Spleen (tissue), 7 donors: ENCODE measurements around the gene KCNH4.

ENCODE experiments used
- POLR2A ChIP-seq, 3 donors: fragments of 450-650 bp; IDR thresholded peaks; one replicate each; pipeline ENCODE4 v1.5.1; 2017; ENCODE audit warnings: antibody characterized with exemption in 3 of 3, mild to moderate bottlenecking in 1 of 3
- POLR2AphosphoS5 ChIP-seq, 3 donors: sonication (generic); formaldehyde crosslinking; IDR thresholded peaks; one replicate each; pipeline ENCODE4 v1.5.1; 2017; ENCODE audit warnings: antibody characterized with exemption in 3 of 3
- TF ChIP-seq, protein P1 (sequence below), 11 experiments: fragments of 200-600 bp in 7 of 11; fragments of 450-650 bp in 4 of 11; sonication (generic) in 4 of 11; IDR thresholded peaks in 8 of 11; conservative IDR thresholded peaks in 3 of 11; 1 replicate in 7 of 11; 2 replicates in 4 of 11; pipeline versions ENCODE4 v1.4.0 to v1.8.0; 2016 to 2021; ENCODE audit warnings: antibody characterized with exemption in 11 of 11, inconsistent platforms in 4 of 11, mild to moderate bottlenecking in 1 of 11
- donor health status: DM: no; HTN: no; CAD: no; lungs with moderate emphysema.
- donor health status: DM: no; HTN: no; CAD: no.
- donor health status: DM: no; HTN: no; CAD: no.

DNA sequence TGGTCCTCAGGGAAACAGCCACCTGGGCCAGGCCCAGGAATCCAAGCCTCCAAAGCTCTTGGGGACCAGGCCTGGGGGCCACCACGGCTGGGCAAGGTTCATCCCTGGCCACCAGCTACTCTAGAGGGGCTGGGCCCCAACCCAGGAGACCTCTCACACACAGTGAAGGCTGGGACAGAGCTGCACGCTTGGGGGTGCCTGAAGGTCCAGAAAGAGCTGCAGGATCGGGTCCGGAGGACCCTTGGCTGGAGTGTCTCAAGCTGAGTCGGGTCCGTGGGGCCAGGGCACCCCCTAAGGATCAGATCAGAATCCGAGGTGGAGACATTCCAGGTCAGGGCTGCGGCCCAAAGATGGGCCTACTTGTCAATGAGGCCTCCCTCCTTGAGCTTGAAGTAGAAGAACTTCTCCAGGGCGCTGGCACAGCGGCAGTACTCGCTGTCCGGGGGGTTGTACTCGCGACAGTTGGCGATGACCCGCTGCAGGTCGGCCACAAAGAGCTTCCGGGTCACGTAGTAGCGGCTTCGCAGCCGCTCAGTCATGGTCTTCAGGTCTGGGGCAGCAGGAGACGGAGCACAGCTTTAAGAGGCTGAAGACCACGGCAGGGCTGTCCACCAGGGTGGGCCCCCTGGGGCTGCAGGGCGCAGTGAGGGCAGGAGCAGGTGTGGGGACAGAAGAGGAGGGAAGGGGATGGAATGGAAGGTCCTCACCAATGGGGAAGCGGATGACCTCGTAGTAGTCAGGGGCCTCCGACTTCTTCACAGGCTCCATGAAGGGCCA is 67.5 kb downstream of the KCNH4 start:
- TF ChIP-seq POLR2AphosphoS5 (IDR thresholded peaks at IDR 0.05) (no peak), POLR2A (IDR thresholded peaks at IDR 0.05) (no peak)
- TF ChIP-seq, protein P1, sequence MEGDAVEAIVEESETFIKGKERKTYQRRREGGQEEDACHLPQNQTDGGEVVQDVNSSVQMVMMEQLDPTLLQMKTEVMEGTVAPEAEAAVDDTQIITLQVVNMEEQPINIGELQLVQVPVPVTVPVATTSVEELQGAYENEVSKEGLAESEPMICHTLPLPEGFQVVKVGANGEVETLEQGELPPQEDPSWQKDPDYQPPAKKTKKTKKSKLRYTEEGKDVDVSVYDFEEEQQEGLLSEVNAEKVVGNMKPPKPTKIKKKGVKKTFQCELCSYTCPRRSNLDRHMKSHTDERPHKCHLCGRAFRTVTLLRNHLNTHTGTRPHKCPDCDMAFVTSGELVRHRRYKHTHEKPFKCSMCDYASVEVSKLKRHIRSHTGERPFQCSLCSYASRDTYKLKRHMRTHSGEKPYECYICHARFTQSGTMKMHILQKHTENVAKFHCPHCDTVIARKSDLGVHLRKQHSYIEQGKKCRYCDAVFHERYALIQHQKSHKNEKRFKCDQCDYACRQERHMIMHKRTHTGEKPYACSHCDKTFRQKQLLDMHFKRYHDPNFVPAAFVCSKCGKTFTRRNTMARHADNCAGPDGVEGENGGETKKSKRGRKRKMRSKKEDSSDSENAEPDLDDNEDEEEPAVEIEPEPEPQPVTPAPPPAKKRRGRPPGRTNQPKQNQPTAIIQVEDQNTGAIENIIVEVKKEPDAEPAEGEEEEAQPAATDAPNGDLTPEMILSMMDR (IDR thresholded peaks at IDR 0.05 in 8 of 11, conservative IDR thresholded peaks at IDR 0.05 in 3 of 11), result no peak
